ENCODE data around the gene ZNF606. TPM values are rescaled to one million over a fixed set of nuclear protein-coding genes. Genes with fewer than 3 reads are reported as not detected.

ZNF606 gene
- total and polyA plus RNA-seq, 2 donors (not counting 3 experiments of a cell fraction or from before 2014, with no cell fraction given), result 4.6 to 10.8 TPM

GRCh38 chr19:58003174-58003828 is 681 bp upstream of the ZNF606 start:
- peak overlapping the region; percentile 76 for H3K9ac ChIP-seq (replicated peaks; ENCODE audit: extremely low read depth, insufficient read depth, low read length)
- peak overlapping the region; percentile 70 for H3K4me2 ChIP-seq (ENCODE audit: insufficient read depth, low read length)
- dilution Hi-C loops (cut with MboI; ENCODE audit: extremely low pct_ligation_motif_present, low sequenced_read_pairs) (no loop called here), intact Hi-C loops (cut with micrococcal nuclease) (loop anchor here (10.0 kb wide), 2 partner anchors 152 to 368 kb away; partner anchors contain the start of genes ZNF211 and ZNF329)
- H3K27ac ChIP-seq (ENCODE audit: insufficient read depth, low read depth, low read length), result peak overlapping the region; percentile 24
- H3K9me1 ChIP-seq (replicated peaks; ENCODE audit: control insufficient read depth, extremely low read depth, insufficient read depth, low read length), result no peaks in the 10 kb centered on the region
- H3K79me2 ChIP-seq (ENCODE audit: control insufficient read depth, insufficient read depth, low read length), result peaks cover 1% of the 10 kb centered on the region
- peak overlapping the region; percentile 39 to 90 (median 75) for H3K4me3 ChIP-seq (replicated peaks in 1 of 3; ENCODE audit: insufficient read depth in 1 of 3, low read depth in 1 of 3, low read length in 3 of 3)
- H3K36me3 ChIP-seq (ENCODE audit: control insufficient read depth in 2 of 2, extremely low read depth in 1 of 2, insufficient read depth in 2 of 2, low read length in 2 of 2), result peaks cover 8 to 22% of the 10 kb centered on the region in 2 experiments
- no peak for DNase-seq (ENCODE audit: low read depth, low spot score)
- peaks cover 5% of the 10 kb centered on the region for H3K4me1 ChIP-seq (ENCODE audit: control insufficient read depth, extremely low read depth, insufficient read depth, low read length)
- TSS peak; percentile 69 for BruUV-seq (replicated peaks)
- no peaks in the 10 kb centered on the region for H4K20me1 ChIP-seq (replicated peaks; ENCODE audit: control insufficient read depth, extremely low read depth, insufficient read depth, low read length)
- TF ChIP-seq POLR2A (IDR thresholded peaks at IDR 0.05; ENCODE audit: low read depth, low read length) (no peak), GATA2 (IDR thresholded peaks at IDR 0.05; ENCODE audit: insufficient read depth, insufficient read length, low read depth, low read length) (no peak), MYC (IDR thresholded peaks at IDR 0.05; ENCODE audit: low read depth, low read length) (no peak), CTCF (IDR thresholded peaks at IDR 0.05; ENCODE audit: extremely low read depth in 1 of 2, insufficient read depth in 1 of 2, low read depth in 1 of 2, low read length in 2 of 2) (no peak), POLR2AphosphoS5 (IDR thresholded peaks at IDR 0.05; ENCODE audit: insufficient read depth, low read depth, low read length) (no peak), FOS (IDR thresholded peaks at IDR 0.05; ENCODE audit: borderline replicate concordance, insufficient read depth, low read length) (no peak), EZH2 (IDR thresholded peaks at IDR 0.05; ENCODE audit: borderline replicate concordance, low read depth, low read length, severe bottlenecking) (no peak), JUN (IDR thresholded peaks at IDR 0.05; ENCODE audit: borderline replicate concordance, insufficient read depth, insufficient read length, low read depth) (no peak)
- TF ChIP-seq, protein P1, sequence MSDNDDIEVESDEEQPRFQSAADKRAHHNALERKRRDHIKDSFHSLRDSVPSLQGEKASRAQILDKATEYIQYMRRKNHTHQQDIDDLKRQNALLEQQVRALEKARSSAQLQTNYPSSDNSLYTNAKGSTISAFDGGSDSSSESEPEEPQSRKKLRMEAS (IDR thresholded peaks at IDR 0.05; ENCODE audit: insufficient read depth, insufficient read length), result no peak
- H3K27me3 ChIP-seq (ENCODE audit: control insufficient read depth in 2 of 2, insufficient read depth in 2 of 2, low read length in 2 of 2), result no peaks in the 10 kb centered on the region
- H2AFZ ChIP-seq (ENCODE audit: low read depth, low read length), result peak overlapping the region; percentile 98
- peaks cover 5% of the 10 kb centered on the region for H3K9me3 ChIP-seq (replicated peaks; ENCODE audit: control insufficient read depth, insufficient read depth, low read length)
- CTCF ChIA-PET, result no interaction called here
- peak; percentile 8 for FAIRE-seq
- POLR2A ChIA-PET, result interaction anchor here (0.7 to 1.4 kb wide), 4 partner anchors 17 to 322 kb away, joined by 3 to 5 read pairs (median 4); partner anchors contain the start of genes ZNF274, ZNF329 and ZNF551
